PC-9 (cell line): ENCODE measurements around the gene FBXL5.

Source experiments
- CTCF ChIP-seq: fragments of 200-600 bp; sonication (generic); conservative IDR thresholded peaks from 2 replicates; pipeline ENCODE4 v1.6.1; 2017; ENCODE audit warnings: mixed run types, antibody characterized with exemption, mild to moderate bottlenecking, moderate library complexity
- EZH2 ChIP-seq: fragments of 200-600 bp; sonication (generic); IDR thresholded peaks from 2 replicates; pipeline ENCODE4 v1.8.0; 2017; ENCODE audit warnings: antibody characterized with exemption, low read depth

GRCh38 chr4:15577508-15577907, 77.6 kb downstream of the FBXL5 start:
- TF ChIP-seq CTCF (no peak), EZH2 (no peak)
